RWPE1 (cell line): Measurements from ENCODE around the gene INPP4B.
"Not testable (repeated sequence)": the region's sequence is repeated elsewhere in the genome, so short reads cannot be mapped to it uniquely, and the experiment has no call there.

Source experiments
- CTCF ChIA-PET: fragments of 350-600 bp; sonication (Branson Sonifier 250); formaldehyde crosslinking; extraction: SDS; loops from one replicate; lab custom pipeline; 2021; lab: Yijun Ruan, JAX
- POLR2A ChIA-PET: fragments of 400-600 bp; formaldehyde crosslinking; extraction: SDS; loops from one replicate; lab custom pipeline; 2020; ENCODE audit warnings: antibody characterized with exemption; ENCODE audit not compliant: low non-redundant PET; lab: Yijun Ruan, JAX
- DNase-seq: peaks from one replicate; pipeline ENCODE4 v3.0.0; 2012; ENCODE audit warnings: low spot score
- H3K27ac ChIP-seq: fragments of 450-650 bp; 2 replicates; pipeline ENCODE4 v1.5.1; 2017
- CTCF ChIP-seq: fragments of 450-650 bp; conservative IDR thresholded peaks from 2 replicates; pipeline ENCODE4 v1.5.1; 2017; ENCODE audit warnings: low read depth, mild to moderate bottlenecking

The INPP4B gene

GRCh38 chr4:142528433-142528832, 317.7 kb downstream of the INPP4B start:
- ChIA-PET POLR2A (no interaction called here), CTCF (no interaction called here)
- no peak for DNase-seq
- no peak overlapping the region for H3K27ac ChIP-seq
- no peak for TF ChIP-seq CTCF

GRCh38 chr4:142523111-142523510, 323.0 kb downstream of the INPP4B start:
- TF ChIP-seq CTCF = no peak
- H3K27ac ChIP-seq = no peak overlapping the region
- CTCF ChIA-PET = interaction anchor here (0.7 kb wide), 1 partner anchor 19 kb away, joined by 3 read pairs; no protein-coding TSS in a partner anchor
- DNase-seq = peak; percentile 11
- POLR2A ChIA-PET = no interaction called here

DNA sequence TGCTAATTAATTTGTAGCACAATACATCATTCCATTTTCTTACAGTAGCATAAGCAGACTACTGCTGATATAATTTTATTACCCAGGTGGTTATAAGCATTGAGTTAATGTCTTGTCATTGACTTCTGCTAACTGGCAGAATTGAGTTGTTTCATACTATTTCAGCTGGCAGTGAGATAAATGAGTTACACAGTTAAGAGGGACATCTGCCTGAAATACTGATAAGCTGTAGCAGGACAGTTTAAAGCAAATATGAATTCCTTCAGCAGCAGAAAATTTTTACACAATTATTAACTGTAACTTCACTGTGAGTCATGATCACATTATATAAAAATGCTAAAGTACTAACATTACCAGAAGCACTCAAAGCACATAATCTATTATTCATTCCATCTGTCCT, 326.8 kb downstream of the INPP4B start:
- no peak for TF ChIP-seq CTCF
- POLR2A ChIA-PET = no interaction called here
- no peak overlapping the region for H3K27ac ChIP-seq
- CTCF ChIA-PET = interaction anchor here (0.6 to 1.1 kb wide), 2 partner anchors 166 to 1143 kb away, joined by 3 to 4 read pairs; no protein-coding TSS in a partner anchor
- peak; percentile 8 for DNase-seq

DNA sequence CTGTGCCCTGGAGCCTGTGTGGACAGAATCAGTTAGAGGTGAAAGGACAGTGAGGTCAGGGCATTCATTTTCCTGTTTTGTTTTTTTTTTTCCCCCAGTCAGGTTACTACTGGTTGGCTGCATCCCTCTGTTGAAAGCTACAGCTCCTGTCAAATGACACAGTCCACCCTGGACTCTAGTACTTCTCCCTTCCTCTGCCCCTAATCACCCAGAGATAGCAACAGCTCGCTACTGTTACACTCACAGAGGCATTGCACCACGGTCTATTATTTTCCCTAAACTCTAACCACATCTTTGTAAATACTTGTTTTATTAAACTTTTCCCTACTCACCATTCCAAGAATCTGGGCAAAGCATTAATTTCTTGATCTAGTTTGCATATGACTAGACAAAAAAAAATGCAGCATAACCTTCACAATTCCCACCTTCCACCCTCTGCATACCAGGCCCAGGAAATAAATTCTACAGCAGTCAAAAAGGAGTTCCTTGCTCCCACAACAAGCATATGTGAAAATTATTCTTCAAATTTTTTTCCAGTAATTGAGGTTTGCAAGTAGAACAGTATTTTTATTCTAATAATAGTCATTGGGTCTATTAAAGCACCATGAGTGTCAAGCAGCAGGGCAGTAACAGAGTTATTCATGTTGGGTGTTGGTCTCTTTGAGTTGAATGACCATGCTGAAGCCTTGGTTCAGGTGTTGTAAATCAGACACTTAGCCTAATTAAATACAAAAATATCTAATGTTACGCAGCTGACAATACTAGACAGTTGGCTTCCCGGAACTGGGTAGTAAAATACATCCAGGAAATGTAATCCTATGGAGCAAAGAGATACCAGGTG, 329.2 kb downstream of the INPP4B start:
- POLR2A ChIA-PET = no interaction called here
- no peak overlapping the region for H3K27ac ChIP-seq
- no peak for TF ChIP-seq CTCF
- CTCF ChIA-PET = no interaction called here
- DNase-seq = peak; percentile 30

GRCh38 chr4:142512161-142512560, 333.9 kb downstream of the INPP4B start:
- DNase-seq = peak; percentile 30
- POLR2A ChIA-PET = no interaction called here
- CTCF ChIA-PET = interaction anchor here (0.5 to 0.6 kb wide), 2 partner anchors 164 to 245 kb away, joined by 3 to 4 read pairs; no protein-coding TSS in a partner anchor
- no peak for TF ChIP-seq CTCF
- no peak overlapping the region for H3K27ac ChIP-seq

GRCh38 chr4:142509881-142510280, 336.2 kb downstream of the INPP4B start:
- TF ChIP-seq CTCF = no peak
- ChIA-PET CTCF (no interaction called here), POLR2A (no interaction called here)
- no peak for DNase-seq
- H3K27ac ChIP-seq = no peak overlapping the region

GRCh38 chr4:142509381-142509780, 336.7 kb downstream of the INPP4B start:
- DNase-seq, POLR2A ChIA-PET, H3K27ac ChIP-seq, CTCF ChIA-PET: not testable (repeated sequence)
